Activated CD4-positive, alpha-beta T cell treated with anti-CD3 and anti-CD28 coated beads for 4 hours (primary cell): Measurements from ENCODE around the gene HSPB1.
"Not testable (repeated sequence)": the region's sequence is repeated elsewhere in the genome, so short reads cannot be mapped to it uniquely, and the experiment has no call there.

Experiments used
- DNase-seq, 2 donors: peaks; one replicate each; pipeline ENCODE4 v3.0.0-alpha.2; 2020

The HSPB1 gene

GRCh38 chr7:76310102-76310957, 7.9 kb downstream of the HSPB1 start:
- DNase-seq, result no peak

- DNase-seq, result not testable (repeated sequence)
These were observed 9.4 kb downstream of the HSPB1 start for GRCh38 chr7:76311838-76312237.

GRCh38 chr7:76314042-76314721, 11.7 kb downstream of the HSPB1 start:
- peak; percentile 95 to 97 for DNase-seq

GRCh38 chr7:76314740-76315139, 12.3 kb downstream of the HSPB1 start:
- DNase-seq, result not testable (repeated sequence)

GRCh38 chr7:76315364-76315763, 12.9 kb downstream of the HSPB1 start:
- no peak for DNase-seq

- no peak for DNase-seq
These were observed 14.7 kb downstream of the HSPB1 start for GRCh38 chr7:76316984-76317781.

GRCh38 chr7:76317782-76318487, 15.5 kb downstream of the HSPB1 start:
- DNase-seq, result peak; percentile 92 to 94

- peak; percentile 65 to 66 for DNase-seq
These were observed 16.2 kb downstream of the HSPB1 start for GRCh38 chr7:76318488-76319353.

GRCh38 chr7:76325092-76325491, 22.6 kb downstream of the HSPB1 start:
- no peak for DNase-seq

- no peak for DNase-seq
These were observed 23.3 kb downstream of the HSPB1 start for GRCh38 chr7:76325811-76326210.

GRCh38 chr7:76326646-76327233, 24.3 kb downstream of the HSPB1 start:
- no peak for DNase-seq

GRCh38 chr7:76327610-76328009, 25.1 kb downstream of the HSPB1 start:
- no peak for DNase-seq

GRCh38 chr7:76328389-76328788, 25.9 kb downstream of the HSPB1 start:
- DNase-seq, result no peak

GRCh38 chr7:76329479-76329878, 27.0 kb downstream of the HSPB1 start:
- no peak for DNase-seq

- DNase-seq, result no peak
These were observed 27.8 kb downstream of the HSPB1 start for GRCh38 chr7:76330261-76330660.

GRCh38 chr7:76330673-76331072, 28.2 kb downstream of the HSPB1 start:
- DNase-seq, result no peak

- DNase-seq, result no peak
These were observed 29.6 kb downstream of the HSPB1 start for GRCh38 chr7:76332078-76332477.

- no peak for DNase-seq
These were observed 31.1 kb downstream of the HSPB1 start for GRCh38 chr7:76333511-76334101.

GRCh38 chr7:76334320-76334967, 32.0 kb downstream of the HSPB1 start:
- no peak for DNase-seq

- DNase-seq, result not testable (repeated sequence)
These were observed 32.9 kb downstream of the HSPB1 start for GRCh38 chr7:76335417-76335816.
